Measurements from ENCODE around the gene PRPSAP1. TPM values are rescaled to one million over a fixed set of nuclear protein-coding genes. Genes with fewer than 3 reads are reported as not detected.

PRPSAP1 gene
- total and polyA plus RNA-seq, 2 of the 8 experiments (the other 6 are each of a cell fraction or from before 2014, with no cell fraction given) = 32.0 to 54.2 TPM

GRCh38 chr17:76370261-76370993, 16.7 kb upstream of the PRPSAP1 start:
- Histone ChIP-seq H3K4me3 (ENCODE audit: extremely low read depth in 1 of 4, insufficient read depth in 2 of 4, low read depth in 3 of 4, low read length in 4 of 4) (no peak overlapping the region), H3K9ac (replicated peaks in 1 of 4; ENCODE audit: extremely low read depth in 1 of 4, low read depth in 3 of 4, low read length in 3 of 4) (no peak overlapping the region), H3K56ac (replicated peaks; ENCODE audit: insufficient read length, low read depth, low read length) (no peak overlapping the region), H3K14ac (ENCODE audit: insufficient read length) (no peak overlapping the region), H3K18ac (ENCODE audit: extremely low read depth, low read length) (no peak overlapping the region), H3K36me3 (ENCODE audit: control insufficient read depth in 2 of 4, insufficient read depth in 4 of 4, low read length in 3 of 4) (no peaks in the 10 kb centered on the region; a peak in 1 of 8 replicates), H3K4ac (replicated peaks; ENCODE audit: insufficient read length, low read depth, low read length) (no peak overlapping the region), H2BK120ac (replicated peaks; ENCODE audit: low read depth, low read length) (no peak overlapping the region), H3K9me3 (ENCODE audit: insufficient read depth in 2 of 2, low read depth in 1 of 2, low read length in 1 of 2) (no peaks in the 10 kb centered on the region), H3K4me2 (ENCODE audit: insufficient read depth in 1 of 2, low read depth in 2 of 2, low read length in 2 of 2) (no peak overlapping the region), H3K23me2 (ENCODE audit: low read depth, low read length) (no peaks in the 10 kb centered on the region), H2AK5ac (ENCODE audit: low read depth, low read length) (no peak overlapping the region), H3K79me2 (ENCODE audit: control insufficient read depth in 1 of 2, insufficient read depth in 2 of 2, low read length in 2 of 2) (no peaks in the 10 kb centered on the region), H4K8ac (ENCODE audit: extremely low read depth, insufficient read depth, low read length) (no peak overlapping the region), H4K5ac (ENCODE audit: insufficient read length, low read depth, low read length) (no peak overlapping the region), H4K91ac (replicated peaks; ENCODE audit: insufficient read length, low read length) (no peak overlapping the region), H2BK5ac (ENCODE audit: low read depth, low read length) (no peak overlapping the region), H2AFZ (ENCODE audit: low read length) (no peak overlapping the region), H3K23ac (ENCODE audit: insufficient read length) (no peak overlapping the region), H3K27ac (ENCODE audit: low read depth, low read length) (no peak overlapping the region), H2BK15ac (ENCODE audit: low read length) (no peak overlapping the region), H4K20me1 (replicated peaks in 1 of 2; ENCODE audit: control insufficient read depth in 1 of 2, insufficient read depth in 2 of 2, low read length in 2 of 2) (no peaks in the 10 kb centered on the region), H3K27me3 (replicated peaks in 1 of 4; ENCODE audit: control insufficient read depth in 3 of 4, extremely low read depth in 1 of 4, insufficient read depth in 3 of 4, low read length in 3 of 4) (no peaks in the 10 kb centered on the region), H3K4me1 (replicated peaks in 1 of 4; ENCODE audit: control insufficient read depth in 3 of 4, insufficient read depth in 4 of 4, low read length in 3 of 4) (peaks cover 0 to 4% (median 3%) of the 10 kb centered on the region in 4 experiments; a peak in 3 of 7 replicates), H2BK12ac (ENCODE audit: low read depth, low read length) (no peak overlapping the region), H3K79me1 (ENCODE audit: low read depth, low read length) (no peaks in the 10 kb centered on the region), H2BK20ac (ENCODE audit: low read length) (no peak overlapping the region)
- DNase-seq (ENCODE audit: low read depth in 1 of 2, low spot score in 2 of 2) = no peak
- ChIA-PET CTCF (ENCODE audit: partially characterized antibody) (interaction anchor here (0.6 to 29.3 kb wide), 25 partner anchors 9 to 1642 kb away, joined by 3 to 635 read pairs (median 4); partner anchors contain the start of genes QRICH2 and SPHK1), POLR2A (ENCODE audit: partially characterized antibody) (interaction anchor here (0.8 kb wide), 1 partner anchor 17 kb away, joined by 5 read pairs; the partner anchor contains the start of gene PRPSAP1)
- no peak for FAIRE-seq
- 0 out of 2 replicates have a peak, but pooled peaks have one; percentile 15 for TF ChIP-seq CEBPB (IDR thresholded peaks at IDR 0.05; ENCODE audit: low read depth, low read length)
- no peak for TF ChIP-seq HDAC2 (IDR thresholded peaks at IDR 0.05; ENCODE audit: borderline replicate concordance in 1 of 2, low read depth in 2 of 2, low read length in 2 of 2)
- peak; percentile 33 to 45 (median 36); a peak in 3 of 4 replicates for TF ChIP-seq CTCF (IDR thresholded peaks at IDR 0.05; ENCODE audit: control extremely low read depth in 1 of 3, insufficient read depth in 1 of 3, low read depth in 1 of 3, low read length in 3 of 3)
- peak; percentile 2 to 4; a peak in 1 of 4 replicates for TF ChIP-seq RAD21 (IDR thresholded peaks at IDR 0.05 in 1 of 2, conservative IDR thresholded peaks at IDR 0.05 in 1 of 2; ENCODE audit: low read depth in 2 of 2, low read length in 2 of 2)
- WGBS, 2 experiments (ENCODE audit: extremely low coverage in 1 of 2, insufficient coverage in 1 of 2, insufficient read length in 1 of 2, insufficient replicate concordance in 2 of 2, low coverage in 1 of 2, low lambda C conversion rate in 2 of 2, missing lambda C conversion rate in 1 of 2) = 80% methylated on average over 11 of the region's 11 CpGs; no CpG with 5 or more reads in 1 of the 2 experiments
